ENCODE data around the gene PTPN2. TPM values are rescaled to one million over a fixed set of nuclear protein-coding genes. Genes with fewer than 3 reads are reported as not detected.

PTPN2 gene
- total RNA-seq, 2 donors from 2014 or later = 32.2 to 34.3 TPM

GRCh38 chr18:12891561-12891960 is 7.5 kb upstream of the PTPN2 start:
- no peak overlapping the region for H3K9ac ChIP-seq (ENCODE audit: low read depth in 2 of 2, low read length in 2 of 2)
- no peak for DNase-seq
- H3K4me3 ChIP-seq = no peak overlapping the region
- no peaks in the 10 kb centered on the region for H3K9me3 ChIP-seq
- no peaks in the 10 kb centered on the region for H3K36me3 ChIP-seq
- intact Hi-C loops (cut with DNase I) = loop anchor here (5.0 kb wide), 3 partner anchors 41 to 164 kb away; no protein-coding TSS in a partner anchor
- no peaks in the 10 kb centered on the region for H3K4me1 ChIP-seq
- no peak for TF ChIP-seq CTCF (IDR thresholded peaks at IDR 0.05)
- H3K27me3 ChIP-seq = peaks cover 11% of the 10 kb centered on the region
- no peak overlapping the region for H3K27ac ChIP-seq

- intact Hi-C loops (cut with DNase I) = loop anchor here (5.0 kb wide), 3 partner anchors 41 to 164 kb away; no protein-coding TSS in a partner anchor
- Histone ChIP-seq H3K9ac (ENCODE audit: low read depth in 2 of 2, low read length in 2 of 2) (no peak overlapping the region), H3K9me3 (no peaks in the 10 kb centered on the region), H3K27ac (no peak overlapping the region), H3K36me3 (no peaks in the 10 kb centered on the region), H3K4me3 (no peak overlapping the region), H3K27me3 (peaks cover 10% of the 10 kb centered on the region), H3K4me1 (no peaks in the 10 kb centered on the region)
- no peak for DNase-seq
- TF ChIP-seq CTCF (IDR thresholded peaks at IDR 0.05) = no peak
Observed at GRCh38 chr18:12890964-12891363, 6.9 kb upstream of the PTPN2 start.

GRCh38 chr18:12886498-12887126 is 2.6 kb upstream of the PTPN2 start:
- intact Hi-C loops (cut with DNase I) = loop anchor here (10.0 kb wide), 1 partner anchor 52 kb away; no protein-coding TSS in a partner anchor
- TF ChIP-seq CTCF (IDR thresholded peaks at IDR 0.05) = peak; percentile 38
- Histone ChIP-seq H3K9me3 (no peaks in the 10 kb centered on the region), H3K27ac (no peak overlapping the region), H3K36me3 (no peaks in the 10 kb centered on the region), H3K9ac (ENCODE audit: low read depth in 2 of 2, low read length in 2 of 2) (no peak overlapping the region), H3K27me3 (no peaks in the 10 kb centered on the region), H3K4me1 (peaks cover 4% of the 10 kb centered on the region), H3K4me3 (no peak overlapping the region)
- no peak for DNase-seq

GRCh38 chr18:12885500-12885899 is 1.5 kb upstream of the PTPN2 start:
- no peak overlapping the region for H3K4me3 ChIP-seq
- intact Hi-C loops (cut with DNase I) = loop anchor here (10.0 kb wide), 1 partner anchor 51 kb away; no protein-coding TSS in a partner anchor
- no peaks in the 10 kb centered on the region for H3K9me3 ChIP-seq
- H3K27me3 ChIP-seq = no peaks in the 10 kb centered on the region
- H3K27ac ChIP-seq = no peak overlapping the region
- H3K36me3 ChIP-seq = no peaks in the 10 kb centered on the region
- H3K4me1 ChIP-seq = peaks cover 4% of the 10 kb centered on the region
- no peak for TF ChIP-seq CTCF (IDR thresholded peaks at IDR 0.05)
- no peak overlapping the region for H3K9ac ChIP-seq (ENCODE audit: low read depth in 2 of 2, low read length in 2 of 2)
- no peak for DNase-seq

GRCh38 chr18:12884406-12885323 is 628 bp upstream of the PTPN2 start:
- no peak for TF ChIP-seq CTCF (IDR thresholded peaks at IDR 0.05)
- Histone ChIP-seq H3K9ac (ENCODE audit: low read depth in 2 of 2, low read length in 2 of 2) (peak overlapping the region in 1 of 2 donors; percentile 84), H3K27ac (peak overlapping the region; percentile 98), H3K27me3 (no peaks in the 10 kb centered on the region), H3K4me1 (peaks cover 4% of the 10 kb centered on the region), H3K36me3 (no peaks in the 10 kb centered on the region), H3K9me3 (no peaks in the 10 kb centered on the region), H3K4me3 (peak overlapping the region; percentile 59)
- no peak for DNase-seq
- intact Hi-C loops (cut with DNase I) = loop anchor here (10.0 kb wide), 1 partner anchor 50 kb away; no protein-coding TSS in a partner anchor
